Kidney (tissue), 14 donors: ENCODE measurements around the gene STRA6. TPM values are rescaled to one million over a fixed set of nuclear protein-coding genes. Genes with fewer than 3 reads are reported as not detected.

Source experiments
- DNase-seq, 5 donors: peaks; one replicate each; pipeline ENCODE4 v3.0.0-alpha.2; 2013 to 2020
- FAIRE-seq: peaks from 2 replicates; lab custom pipeline; 2012; peaks lifted over from hg19 to GRCh38; lab: Jason Lieb, UNC
- H3K27ac ChIP-seq, 2 donors: one replicate each; pipeline ENCODE4 v1.7.0; 2013; ENCODE audit warnings: low read depth in 2 of 2, low read length in 2 of 2, inconsistent platforms in 1 of 2
- H3K27me3 ChIP-seq: one replicate; pipeline ENCODE4 v1.7.1; 2013; ENCODE audit warnings: low read length, inconsistent platforms; ENCODE audit not compliant: control insufficient read depth, insufficient read depth
- H3K36me3 ChIP-seq, 3 donors: one replicate each; pipeline versions ENCODE4 v1.7.0 to v1.7.1; 2013; ENCODE audit warnings: low read length in 3 of 3, control low read depth in 1 of 3, inconsistent platforms in 1 of 3; ENCODE audit not compliant: insufficient read depth in 3 of 3, control insufficient read depth in 2 of 3
- H3K4me1 ChIP-seq, 3 donors: one replicate each; pipeline versions ENCODE4 v1.7.0 to v1.7.1; 2013; ENCODE audit warnings: low read length in 3 of 3, inconsistent platforms in 1 of 3, low read depth in 1 of 3; ENCODE audit not compliant: control insufficient read depth in 2 of 3, insufficient read depth in 2 of 3
- H3K4me3 ChIP-seq, 3 donors: one replicate each; pipeline versions ENCODE4 v1.7.0 to v1.8.1; 2013; ENCODE audit warnings: low read length in 3 of 3, control low read depth in 1 of 3, inconsistent platforms in 1 of 3
- H3K9ac ChIP-seq, 3 donors: one replicate each; pipeline versions ENCODE4 v1.7.0 to v1.7.1; 2013; ENCODE audit warnings: low read length in 3 of 3, control low read depth in 1 of 3, inconsistent platforms in 1 of 3
- H3K9me3 ChIP-seq, 3 donors: one replicate each; pipeline versions ENCODE4 v1.7.0 to v1.7.1; 2013; ENCODE audit warnings: low read length in 3 of 3, control low read depth in 1 of 3, inconsistent platforms in 1 of 3; ENCODE audit not compliant: control insufficient read depth in 2 of 3, insufficient read depth in 1 of 3
- CTCF ChIP-seq: IDR thresholded peaks from 3 replicates; pipeline ENCODE4 v1.5.1; 2012; ENCODE audit warnings: mild to moderate bottlenecking, moderate library complexity, borderline replicate concordance; ENCODE audit not compliant: insufficient read depth; ENCODE audit errors: extremely low read depth
- intact Hi-C: fragments of 100-400 bp; cut with DNase I; formaldehyde crosslinking; loops from one replicate; pipeline ENCODE4 v1.11.1; 2022
- polyA plus RNA-seq: library from polyadenylated mRNA; stranded (reverse); fragments of 350-450 nt; fragmentation: Illumina TruSeq; extraction: RNeasy Lipid Tissue Mini Kit (QIAGEN cat#74804); gene quantifications from one replicate; pipeline ENCODE4 v1.2.3, GENCODE V29; 2014; ENCODE audit warnings: low read depth, low replicate concordance; ENCODE audit not compliant: insufficient read depth
- total RNA-seq: library from RNA; stranded (reverse); fragmentation: NEBNext Ultra II Directional; extraction: Animal tissue kit (Norgen Biotek cat#: 25700); gene quantifications from one replicate; pipeline ENCODE4 v1.2.1, GENCODE V29; 2021
- donor health status: control.
- donor health status: control.
- donor health status: control.
- donor health status: control.
- donor health status: control.
- donor health status: DM: yes; HTN: yes; CAD: no.
- donor health status: Normal renal cell carcinoma (clear cell type).

STRA6 gene
- total and polyA plus RNA-seq, 2 donors from 2014 or later: 2.0 to 31.9 TPM

- FAIRE-seq (no peak), DNase-seq (no peak)
- H3K9me3 ChIP-seq: no peaks in the 10 kb centered on the region
- no peaks in the 10 kb centered on the region for H3K36me3 ChIP-seq
- peaks cover 0 to 3% (median 0%) of the 10 kb centered on the region in 3 donors for H3K4me1 ChIP-seq
- H3K27ac ChIP-seq: no peak overlapping the region
- intact Hi-C loops: no loop called here
- no peaks in the 10 kb centered on the region for H3K27me3 ChIP-seq
- H3K4me3 ChIP-seq: no peak overlapping the region
- H3K9ac ChIP-seq: no peak overlapping the region
- TF ChIP-seq CTCF: no peak
Observed at GRCh38 chr15:74193905-74194304, 8.7 kb downstream of the STRA6 start.

GRCh38 chr15:74193299-74193718 is 9.3 kb downstream of the STRA6 start:
- Histone ChIP-seq H3K9ac (no peak overlapping the region), H3K27me3 (no peaks in the 10 kb centered on the region), H3K4me1 (peaks cover 0 to 3% (median 0%) of the 10 kb centered on the region in 3 donors), H3K27ac (no peak overlapping the region), H3K36me3 (no peaks in the 10 kb centered on the region), H3K4me3 (no peak overlapping the region), H3K9me3 (no peaks in the 10 kb centered on the region)
- DNase-seq (no peak), FAIRE-seq (no peak)
- no peak for TF ChIP-seq CTCF
- intact Hi-C loops: no loop called here

GRCh38 chr15:74192751-74193150 is 9.8 kb downstream of the STRA6 start:
- Histone ChIP-seq H3K4me1 (peaks cover 0 to 3% (median 0%) of the 10 kb centered on the region in 3 donors), H3K9ac (no peak overlapping the region), H3K4me3 (no peak overlapping the region), H3K9me3 (no peaks in the 10 kb centered on the region), H3K36me3 (no peaks in the 10 kb centered on the region), H3K27ac (no peak overlapping the region), H3K27me3 (no peaks in the 10 kb centered on the region)
- intact Hi-C loops: no loop called here
- FAIRE-seq (no peak), DNase-seq (no peak)
- TF ChIP-seq CTCF: no peak

GRCh38 chr15:74191798-74192197 is 10.8 kb downstream of the STRA6 start:
- no peak for FAIRE-seq
- Histone ChIP-seq H3K27ac (no peak overlapping the region), H3K9ac (no peak overlapping the region), H3K27me3 (no peaks in the 10 kb centered on the region), H3K36me3 (no peaks in the 10 kb centered on the region), H3K4me1 (peaks cover 0 to 3% (median 0%) of the 10 kb centered on the region in 3 donors), H3K4me3 (no peak overlapping the region), H3K9me3 (no peaks in the 10 kb centered on the region)
- no peak for DNase-seq
- no peak for TF ChIP-seq CTCF
- intact Hi-C loops: no loop called here
